Measurements from ENCODE around the gene BLM.
"Not testable (repeated sequence)": the region's sequence is repeated elsewhere in the genome, so short reads cannot be mapped to it uniquely, and the experiment has no call there.

The BLM gene

DNA sequence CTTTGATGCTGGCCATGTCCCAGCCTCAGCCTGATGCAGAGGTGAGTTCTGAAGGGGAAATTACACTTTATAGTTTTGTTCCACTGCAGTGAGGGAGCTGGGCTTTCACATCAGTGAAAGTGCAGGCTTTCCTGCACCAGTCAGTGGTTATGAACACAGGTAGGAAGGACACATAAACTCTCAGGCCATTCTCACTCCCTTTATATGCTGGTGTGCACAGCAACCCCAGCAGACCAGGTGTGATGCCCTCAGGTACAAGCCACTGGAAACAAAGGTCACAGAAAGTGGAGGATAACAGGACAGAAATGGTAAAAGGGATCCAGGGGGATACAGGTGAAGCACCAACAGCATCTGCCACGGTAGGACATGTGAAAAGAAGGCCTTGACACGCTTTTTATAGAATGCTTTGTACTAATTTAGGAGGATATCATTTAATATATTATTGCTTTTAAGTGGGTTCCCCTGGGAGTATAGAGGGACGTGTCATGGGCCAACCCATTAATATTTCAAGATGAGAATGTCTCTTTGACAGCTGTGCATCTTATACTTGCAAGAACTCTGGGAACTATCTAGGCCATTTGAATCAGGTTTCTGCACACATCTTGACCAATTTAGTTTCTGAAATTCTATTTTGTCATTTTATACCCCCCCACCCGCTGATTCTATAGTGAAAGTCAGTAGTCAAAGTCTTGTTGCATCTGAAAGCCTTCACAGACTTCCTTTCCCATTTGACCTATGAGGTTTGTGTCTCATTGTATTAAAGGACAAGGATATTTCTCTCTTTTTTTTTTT lies 25.0 kb upstream of the BLM start:
- no peak for DNase-seq

DNA sequence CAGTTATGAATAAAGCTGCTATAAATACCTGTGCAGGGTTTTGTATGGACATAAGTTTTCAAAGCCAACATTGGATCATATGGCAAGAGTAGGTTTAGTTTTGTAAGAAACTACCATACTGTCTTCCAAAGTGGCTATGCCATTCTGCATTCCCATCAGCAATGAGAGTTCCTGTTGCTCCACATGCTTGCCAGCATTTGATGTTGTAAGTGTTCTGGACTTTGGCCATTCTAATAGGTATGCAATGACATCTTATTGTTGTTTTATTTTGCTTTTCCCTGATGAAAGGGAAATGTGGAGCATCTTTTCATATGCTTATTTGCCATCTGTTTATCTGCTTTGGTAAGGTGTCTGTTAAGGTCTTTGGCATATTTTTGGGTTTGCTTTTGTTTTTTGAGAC lies 22.2 kb upstream of the BLM start:
- DNase-seq, result no peak

DNA sequence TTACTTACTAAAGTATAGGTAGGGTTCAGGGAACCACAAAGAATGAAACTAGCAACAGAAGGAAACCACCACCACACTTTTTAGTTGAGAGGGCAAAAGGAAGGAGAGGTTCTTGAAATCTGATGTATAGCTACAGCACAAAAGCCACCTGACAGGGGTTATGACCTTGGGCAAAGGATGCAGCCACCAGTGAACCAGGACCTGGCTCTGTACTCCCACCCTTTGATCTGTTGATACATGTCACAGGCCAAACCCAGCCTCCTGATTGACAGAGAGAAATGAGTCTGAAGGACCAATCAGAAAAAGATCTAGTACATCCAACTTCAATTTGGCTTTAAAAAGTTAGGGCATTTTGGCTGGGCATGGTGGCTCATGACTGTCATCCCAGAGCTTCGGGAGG lies 20.0 kb upstream of the BLM start:
- no peak for DNase-seq

DNA sequence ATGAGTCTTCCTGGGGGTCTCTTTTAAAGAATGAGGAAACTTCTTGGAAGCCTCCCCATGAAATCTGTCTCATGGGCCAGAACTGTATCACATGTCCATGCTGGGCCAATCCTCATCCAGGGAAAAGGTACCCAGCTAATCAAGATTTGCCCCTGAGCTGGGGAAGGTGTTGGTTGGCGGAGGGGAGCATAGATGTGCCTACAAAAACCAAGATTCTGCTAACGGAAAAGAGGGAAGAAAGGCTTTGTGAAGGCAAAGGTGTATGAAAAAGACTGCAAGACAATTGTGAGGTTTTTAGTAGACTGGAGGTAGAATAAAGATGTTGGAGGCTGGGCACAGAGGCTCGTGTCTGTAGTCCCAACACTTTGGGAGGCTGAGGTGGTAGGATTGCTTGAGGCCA lies 18.5 kb upstream of the BLM start:
- no peak for DNase-seq

DNA sequence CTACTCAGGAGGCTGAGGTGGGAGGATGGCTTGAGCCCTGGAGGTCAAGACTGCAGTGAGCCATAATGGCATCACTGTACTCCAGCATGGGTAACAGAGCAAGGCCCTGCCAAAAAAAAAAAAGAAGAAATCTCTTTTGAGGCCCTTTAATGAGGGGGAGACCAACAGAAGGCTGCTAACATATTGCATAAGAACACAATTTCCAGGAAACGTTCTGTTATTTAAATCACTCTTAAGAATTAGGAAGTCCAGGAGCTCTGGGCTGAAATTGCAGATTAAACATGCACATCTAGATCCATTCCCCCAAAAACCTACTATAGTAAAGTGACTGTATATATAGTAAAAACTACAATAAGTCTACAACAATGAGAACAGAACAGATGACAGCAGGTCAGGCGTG lies 16.1 kb upstream of the BLM start:
- DNase-seq, result peak; percentile 96

DNA sequence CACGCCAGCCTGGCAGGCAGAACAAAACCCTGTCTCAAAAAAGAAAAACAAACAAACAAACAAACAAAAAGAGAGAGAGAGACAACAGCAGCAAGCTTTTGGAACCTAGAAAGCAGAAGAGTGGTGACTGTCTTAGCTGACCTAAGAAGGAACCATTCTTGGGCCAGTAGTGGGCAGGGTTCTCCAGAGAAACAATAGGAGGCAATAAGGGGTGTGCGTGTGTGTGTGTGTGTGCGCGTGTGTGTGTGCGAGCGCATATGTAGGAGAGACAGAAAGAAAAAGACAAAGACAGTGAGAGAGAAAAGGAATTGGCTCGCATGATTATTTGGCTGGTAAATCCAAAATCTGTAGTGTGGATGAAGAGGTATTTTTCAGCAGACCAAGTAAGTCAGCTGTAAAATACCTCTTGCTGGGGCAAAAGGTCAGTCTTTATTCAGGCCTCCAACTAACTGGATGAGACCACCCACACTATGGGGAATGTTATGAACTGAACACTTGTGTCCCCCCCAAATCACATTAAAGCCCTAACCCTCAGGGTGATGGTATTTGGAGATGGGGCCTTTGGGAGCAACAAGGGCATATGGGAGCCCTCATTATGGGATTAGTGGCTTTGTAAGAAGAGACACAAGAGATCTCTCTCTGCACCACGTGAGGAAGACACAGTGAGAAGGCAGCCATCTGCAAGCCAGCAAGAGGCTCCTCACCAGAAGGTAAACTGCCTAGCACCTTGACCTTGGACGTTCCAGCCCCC lies 15.1 kb upstream of the BLM start:
- DNase-seq, result peak; percentile 83

DNA sequence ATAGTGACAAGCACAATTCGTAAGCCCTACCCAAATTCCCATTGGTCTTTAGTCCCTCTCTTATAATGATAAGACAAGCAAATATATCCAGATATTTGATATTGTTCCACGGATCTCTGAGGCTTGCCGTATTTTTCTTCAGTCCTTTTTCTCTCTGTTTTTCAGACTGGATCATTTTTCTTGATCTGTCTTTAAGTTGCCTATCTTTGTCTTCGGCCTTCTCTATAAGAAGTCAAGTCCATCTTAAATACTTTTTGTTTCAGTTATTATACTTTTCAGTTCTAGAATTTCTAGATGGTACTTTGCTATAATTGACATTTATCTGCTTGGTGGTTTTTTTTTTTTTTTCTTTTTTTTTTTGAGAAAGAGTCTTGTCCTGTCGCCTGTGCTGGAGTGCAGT lies 13.7 kb upstream of the BLM start:
- DNase-seq, result no peak

DNA sequence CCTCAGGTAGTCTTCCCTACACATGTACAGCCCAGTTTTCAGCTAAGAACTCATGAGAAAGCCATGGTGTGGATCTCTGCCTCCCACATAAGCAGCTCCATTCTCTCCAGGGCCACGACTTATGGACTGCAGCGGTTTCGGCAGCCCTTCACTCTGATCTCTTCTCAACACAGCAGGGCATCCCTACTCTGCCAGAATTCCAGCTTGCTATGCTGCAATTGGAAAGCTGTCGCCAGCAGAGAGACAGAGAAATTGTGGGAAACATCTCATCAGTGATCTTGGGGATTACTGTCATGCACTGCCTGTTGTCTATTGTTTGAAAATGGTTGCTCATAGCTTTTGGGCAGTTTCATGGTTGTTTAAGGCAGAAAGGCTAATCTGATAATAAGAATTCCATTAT lies 11.9 kb upstream of the BLM start:
- no peak for DNase-seq

DNA sequence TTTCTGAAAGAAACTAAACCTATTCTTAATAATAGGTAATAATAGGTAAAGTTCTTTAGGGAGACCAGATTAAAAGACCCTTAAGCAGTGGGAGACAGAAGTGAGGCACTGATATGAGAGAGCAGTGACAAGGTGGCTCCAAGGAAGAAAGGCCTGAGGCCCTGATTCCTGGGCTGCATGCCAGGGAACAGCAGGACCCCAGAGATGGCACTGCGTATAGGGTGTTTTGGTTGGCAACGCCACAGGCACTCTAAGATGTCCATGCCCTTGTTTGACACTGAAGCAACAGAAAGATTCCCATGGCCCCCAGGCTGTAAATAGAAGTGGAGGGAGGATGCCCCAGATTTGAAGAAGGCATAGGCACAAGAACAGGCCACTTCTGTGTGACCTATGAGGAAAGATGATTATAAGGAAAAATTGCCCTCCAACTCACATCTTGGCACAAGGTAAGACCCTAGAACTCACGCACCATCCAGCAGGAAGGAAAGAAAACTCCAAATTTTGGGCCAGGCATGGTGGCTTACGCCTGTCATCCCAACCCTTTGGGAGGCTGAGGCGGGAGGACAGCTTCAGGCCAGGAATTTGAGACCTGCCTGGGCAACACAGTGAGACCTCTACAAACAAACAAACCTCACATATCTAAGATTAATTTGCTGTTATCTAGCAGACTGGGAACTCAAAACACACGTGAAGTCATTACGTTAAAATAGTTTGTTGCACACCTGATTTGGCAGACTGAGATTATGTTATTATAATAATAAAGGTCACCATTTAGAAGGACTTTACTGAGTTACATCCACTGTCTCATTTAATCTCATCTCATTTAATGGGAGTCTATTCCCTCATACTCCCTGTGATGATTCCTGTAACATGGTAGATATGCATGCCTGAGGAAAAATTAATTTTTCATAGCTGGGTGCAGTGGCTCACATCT lies 10.5 kb upstream of the BLM start:
- no peak for DNase-seq

DNA sequence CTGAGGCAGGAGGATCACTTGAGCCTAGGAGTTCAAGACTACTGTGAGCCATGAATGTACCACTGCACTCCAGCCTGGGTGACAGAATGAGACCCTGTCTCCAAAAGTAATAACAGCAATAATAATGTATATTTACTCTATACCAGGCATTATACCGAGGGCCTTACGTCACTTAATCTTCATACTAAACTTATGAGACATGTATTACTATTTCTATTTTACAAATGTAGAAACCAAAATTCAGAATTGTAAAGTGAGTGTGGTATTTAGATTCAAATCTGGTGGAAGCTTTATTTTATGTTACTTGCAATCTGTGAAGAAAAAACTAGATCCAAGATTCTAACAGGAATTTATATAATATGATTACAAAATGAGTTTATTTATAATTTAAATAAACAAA lies 9.7 kb upstream of the BLM start:
- DNase-seq, result no peak

DNA sequence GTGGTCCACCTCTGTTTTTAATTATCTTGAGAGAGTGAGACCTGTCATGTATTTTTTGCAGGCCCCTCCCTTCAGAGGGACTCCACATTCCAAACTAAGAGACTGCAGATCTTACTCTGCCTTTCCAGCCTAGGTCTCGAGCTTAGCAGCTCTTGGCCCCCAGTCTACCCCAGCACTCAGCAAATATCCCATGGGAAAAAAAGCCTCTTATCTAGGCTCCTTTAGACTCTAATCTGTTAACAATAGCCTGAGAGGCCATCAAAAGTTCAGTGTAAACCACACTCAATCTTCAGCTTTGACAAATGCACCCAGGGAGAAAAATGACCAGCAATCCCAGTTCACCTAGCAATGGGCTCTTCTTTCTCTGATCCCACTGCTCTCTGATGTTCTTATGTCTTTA lies 8.6 kb upstream of the BLM start:
- no peak for DNase-seq

DNA sequence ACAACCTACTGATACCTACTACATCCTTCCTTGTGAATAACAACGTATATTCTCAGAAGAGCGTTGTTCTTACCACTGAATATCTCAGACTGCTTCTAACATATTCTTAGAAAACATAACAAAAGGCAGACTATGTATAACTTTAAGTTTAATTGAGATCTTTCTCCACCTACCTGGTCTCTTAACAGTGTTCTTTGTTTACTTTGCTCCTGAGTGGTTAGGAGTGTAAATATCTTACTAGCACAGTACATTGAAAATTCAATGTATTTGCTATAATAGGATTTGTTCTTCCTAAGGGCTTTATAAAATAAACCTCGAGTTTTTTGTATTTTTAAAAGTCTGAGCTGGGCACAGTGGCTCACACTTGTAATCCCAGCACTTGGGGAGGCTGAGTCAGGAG lies 7.9 kb upstream of the BLM start:
- DNase-seq, result no peak

DNA sequence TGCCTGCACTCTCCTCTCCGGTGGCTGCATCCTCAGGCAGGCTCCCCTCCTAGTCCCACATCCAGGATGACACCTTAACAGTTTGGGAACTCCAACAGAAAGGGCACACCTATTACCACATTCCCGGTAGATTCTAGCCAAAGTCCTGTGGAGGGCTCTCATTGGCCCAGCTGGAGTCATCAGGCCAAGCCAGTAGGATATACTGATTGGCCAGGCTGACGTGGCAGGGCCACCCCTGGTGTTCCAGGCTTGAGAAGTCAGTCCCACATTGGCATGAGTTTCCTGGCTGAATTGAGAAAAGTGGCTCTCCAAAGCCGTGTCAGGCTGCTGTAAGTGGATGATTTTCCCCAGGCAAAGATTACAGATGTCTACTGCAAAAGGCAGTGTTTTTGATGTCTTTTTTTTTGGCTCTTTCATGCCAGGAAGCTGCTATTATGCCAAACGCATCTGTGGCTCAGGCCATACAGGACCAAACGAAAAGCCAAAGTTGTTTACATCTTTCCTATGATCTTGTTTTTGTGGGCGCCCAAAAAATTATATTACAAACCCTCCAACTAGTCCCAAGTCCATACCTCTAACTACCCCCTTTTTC lies 6.6 kb upstream of the BLM start:
- DNase-seq, result no peak

DNA sequence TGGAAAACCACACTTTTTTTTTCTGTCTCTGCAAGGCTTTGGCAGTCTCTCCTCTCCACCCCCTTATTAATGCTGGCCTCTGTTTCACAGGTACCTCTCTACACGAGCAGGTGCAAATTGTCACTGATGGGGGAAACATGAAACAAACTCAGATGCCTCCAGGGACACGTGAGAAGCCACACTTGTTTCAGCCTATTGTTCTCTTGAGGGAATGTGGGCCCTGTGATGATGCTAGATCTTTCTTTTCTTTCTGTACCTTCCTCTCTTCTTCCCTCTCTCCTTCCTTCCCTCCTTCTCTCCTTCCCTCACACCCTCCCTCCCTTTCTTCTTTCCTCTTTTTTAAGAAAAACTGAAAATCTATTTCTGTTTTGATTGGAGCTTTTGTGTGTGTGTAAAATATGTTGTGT lies 5.7 kb upstream of the BLM start:
- no peak for DNase-seq

DNA sequence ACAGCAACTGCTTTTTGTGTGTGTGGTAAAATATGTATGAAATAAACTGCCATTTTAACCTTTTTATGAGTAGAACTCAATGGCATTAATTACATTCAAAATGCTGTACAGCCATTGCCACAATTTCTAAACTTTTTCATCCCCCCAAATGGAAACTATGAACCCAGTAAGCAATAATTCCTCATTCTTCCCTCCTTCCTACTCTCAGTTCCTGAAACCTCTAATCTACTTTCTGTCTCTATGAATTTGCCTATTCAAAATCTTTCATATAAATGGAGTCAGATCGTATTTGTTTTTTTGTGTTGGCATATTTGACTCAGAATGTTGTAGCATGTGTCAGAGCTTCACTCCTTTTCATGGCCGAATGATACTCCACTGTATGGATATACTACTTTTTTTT lies 5.3 kb upstream of the BLM start:
- DNase-seq, result peak; percentile 80

DNA sequence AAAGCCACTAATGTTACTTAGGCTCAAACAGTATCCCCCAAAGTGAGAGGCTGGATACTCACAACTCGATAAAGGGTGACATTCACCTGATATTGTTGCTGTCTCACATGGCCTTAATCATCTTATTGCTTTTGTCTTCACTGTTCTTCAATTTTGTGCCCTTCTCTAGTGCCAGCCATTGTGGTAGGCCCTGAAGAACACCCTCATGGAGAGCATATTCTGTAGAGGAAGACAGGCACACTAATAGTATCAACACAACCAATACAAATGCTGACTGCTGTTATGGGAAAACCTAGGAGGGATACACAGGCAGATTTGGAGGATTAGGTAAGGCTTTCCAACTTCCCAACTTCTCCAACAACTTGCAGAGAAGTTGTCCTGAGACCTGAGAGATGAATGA lies 4.1 kb upstream of the BLM start:
- no peak for DNase-seq

DNA sequence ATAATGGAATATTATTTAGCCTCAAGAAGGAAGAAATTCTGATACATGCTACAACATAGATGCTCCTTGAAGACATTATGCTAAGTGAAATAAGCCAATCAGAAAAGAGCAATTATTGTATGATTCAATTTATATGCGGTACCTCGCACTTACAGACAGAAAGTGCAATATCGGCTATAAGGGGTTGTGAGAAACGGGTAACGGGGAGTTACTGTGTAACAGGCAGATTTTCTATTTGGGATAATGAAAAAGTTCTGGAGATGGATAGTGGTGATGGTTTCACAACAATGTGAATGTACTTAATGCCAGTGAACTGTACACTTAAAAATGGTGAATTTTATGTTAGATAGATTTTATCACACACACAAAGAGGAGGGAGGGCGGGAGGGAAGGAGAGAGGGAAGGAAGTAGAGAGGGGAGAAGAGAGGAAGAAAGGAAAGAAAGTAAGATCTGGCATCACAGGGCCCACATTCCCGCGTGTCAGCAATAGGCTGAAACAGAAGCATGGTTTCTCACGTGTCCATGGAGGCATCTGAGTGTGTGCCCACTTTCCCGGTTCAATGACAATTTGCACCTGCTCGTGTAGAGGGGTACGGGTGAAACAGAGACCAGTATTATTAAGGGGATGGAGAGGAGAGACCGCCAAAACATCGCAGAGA lies 700 bp upstream of the BLM start:
- no peak for DNase-seq

DNA sequence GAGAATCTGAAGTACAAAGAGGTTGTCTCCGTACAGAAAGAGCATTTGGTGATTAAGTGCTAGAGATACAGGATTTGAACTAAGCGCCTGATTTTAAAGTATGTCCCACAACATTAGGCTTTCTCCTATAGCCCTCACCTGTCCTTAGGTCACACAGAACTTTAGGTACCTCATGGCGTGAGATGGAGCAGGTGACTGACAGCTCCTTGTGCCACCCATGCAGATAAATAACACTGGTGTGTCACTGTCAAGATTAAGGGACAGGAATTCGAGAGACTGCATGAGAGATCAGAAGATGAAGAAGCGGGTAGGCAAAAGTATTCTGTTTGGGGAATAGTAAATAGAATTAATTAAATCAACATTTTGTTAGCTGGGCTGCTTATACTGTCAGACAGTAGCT lies 1.1 kb downstream of the BLM start:
- no peak for DNase-seq

DNA sequence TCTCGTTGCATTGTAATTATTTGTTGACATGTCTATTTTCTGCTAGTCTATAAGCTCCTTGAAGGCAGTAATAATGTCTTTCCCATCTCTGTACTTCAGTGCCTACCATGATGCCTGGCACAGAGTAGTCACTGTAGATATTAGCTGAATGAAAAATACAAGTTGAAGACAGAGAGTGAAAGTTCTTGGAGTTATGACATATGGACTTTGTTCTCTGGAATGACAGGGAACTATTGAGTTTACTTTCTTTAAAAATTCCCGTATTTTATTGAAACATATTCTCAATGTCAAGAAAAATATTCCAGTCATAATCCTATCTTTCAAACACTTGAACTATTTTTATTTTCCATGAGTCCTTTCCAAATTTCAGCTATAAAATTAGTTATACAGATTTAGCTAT lies 3.0 kb downstream of the BLM start:
- no peak for DNase-seq

DNA sequence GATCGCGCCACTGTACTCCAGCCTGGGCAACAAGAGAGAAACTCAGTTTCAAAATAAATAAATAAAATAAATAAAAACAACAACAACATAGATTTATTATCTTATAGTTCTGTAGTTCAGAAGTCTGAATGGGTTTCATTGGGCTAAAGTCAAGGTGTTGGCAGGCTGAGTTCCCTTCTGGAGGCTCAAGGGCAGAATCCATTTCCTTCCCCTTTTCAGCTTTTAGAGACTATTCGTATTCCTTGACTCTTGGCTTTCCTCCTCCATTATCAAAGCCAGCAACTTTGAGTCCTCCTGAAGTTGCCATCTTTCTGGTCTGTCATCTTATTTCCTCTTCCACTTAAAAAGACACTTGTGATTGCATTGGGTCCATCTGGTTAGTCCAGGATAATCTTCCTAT lies 12.1 kb downstream of the BLM start:
- peak; percentile 38 for DNase-seq

DNA sequence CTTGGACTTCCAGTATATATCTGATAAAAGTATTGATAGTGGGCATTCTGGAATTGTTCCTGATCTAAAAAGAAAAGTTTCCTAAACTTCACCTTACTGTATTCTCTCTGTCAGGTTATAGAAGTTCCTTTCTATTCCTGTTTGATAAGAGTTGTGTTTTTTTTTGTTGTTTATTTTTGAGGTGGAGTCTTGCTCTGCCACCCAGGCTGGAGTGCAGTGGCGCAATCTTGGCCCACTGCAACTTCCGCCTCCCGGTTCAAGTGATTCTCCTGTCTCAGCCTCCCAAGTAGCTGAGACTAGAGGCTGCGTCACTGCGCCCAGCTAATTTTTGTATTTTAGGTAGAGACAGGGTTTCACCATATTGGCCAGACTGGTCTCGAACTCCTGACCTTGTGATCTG lies 13.1 kb downstream of the BLM start:
- no peak for DNase-seq

DNA sequence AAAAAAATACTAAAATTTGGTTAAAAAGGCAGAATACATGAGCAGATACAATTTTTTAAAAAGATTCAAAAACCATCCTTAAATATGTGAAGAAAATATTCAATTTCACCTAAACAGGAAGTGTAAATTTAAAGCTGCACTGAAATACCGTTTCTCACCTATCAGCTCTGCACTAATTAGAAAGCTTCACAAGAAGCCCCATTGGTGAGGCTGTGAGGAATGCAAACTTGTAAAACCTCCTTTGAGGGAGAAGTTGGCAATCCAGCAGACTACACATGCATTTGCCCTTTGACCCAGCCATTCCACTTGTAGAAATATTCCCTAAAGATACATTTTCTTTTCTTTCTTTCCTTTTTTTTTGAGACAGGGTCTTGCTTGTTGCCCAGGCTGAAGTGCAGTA lies 18.8 kb downstream of the BLM start:
- DNase-seq, result no peak

DNA sequence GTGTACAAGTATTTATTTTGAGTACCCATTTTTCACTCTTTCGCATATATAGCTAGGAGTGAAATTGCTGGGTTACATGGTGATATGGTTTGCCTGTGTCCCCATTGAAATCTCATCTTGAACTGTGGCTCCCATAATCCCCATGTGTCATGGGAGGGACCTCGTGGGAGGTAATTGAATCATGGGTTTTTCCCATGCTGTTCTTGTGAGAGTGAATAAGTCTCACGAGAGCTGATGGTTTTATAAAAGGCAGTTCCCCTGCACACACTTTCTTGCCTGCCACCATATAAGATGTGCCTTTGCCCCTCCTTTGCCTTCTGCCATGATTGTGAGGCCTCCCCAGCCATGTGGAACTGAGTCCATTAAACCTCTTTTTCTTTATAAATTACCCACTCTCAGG lies 23.4 kb downstream of the BLM start:
- not testable (repeated sequence) for DNase-seq

Measured in MV-4-11 (cell line).